Measurements from ENCODE around the gene BEAN1.

DNA sequence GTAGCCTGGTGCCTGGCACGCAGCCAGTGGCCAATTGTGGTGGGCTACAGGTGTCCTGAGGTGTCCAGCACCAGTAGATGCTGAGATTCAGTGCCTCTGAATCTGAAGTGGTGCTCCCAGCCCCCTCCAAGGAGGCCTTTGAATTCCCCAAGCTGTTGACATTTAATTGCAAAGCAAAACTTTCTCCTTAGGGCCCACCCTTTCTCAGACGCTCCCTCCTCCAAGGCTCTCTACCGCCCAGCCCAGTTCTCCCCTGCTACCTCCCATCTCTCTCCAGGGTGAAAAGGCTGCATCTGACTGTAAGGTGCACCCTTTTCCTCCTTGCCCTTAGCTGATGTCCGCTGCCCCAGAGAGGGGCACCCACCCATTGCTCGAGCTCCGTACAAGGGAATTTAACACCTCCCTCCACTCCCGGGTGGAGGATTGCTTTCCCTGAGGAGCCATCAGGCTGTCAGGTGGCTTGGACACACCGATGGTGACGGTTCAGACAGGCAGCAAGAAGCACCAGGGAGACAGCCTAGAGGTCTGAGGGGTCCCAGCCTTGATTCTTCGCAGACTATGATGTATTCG lies 1.7 kb downstream of the BEAN1 start:
- TF ChIP-seq, protein P1, sequence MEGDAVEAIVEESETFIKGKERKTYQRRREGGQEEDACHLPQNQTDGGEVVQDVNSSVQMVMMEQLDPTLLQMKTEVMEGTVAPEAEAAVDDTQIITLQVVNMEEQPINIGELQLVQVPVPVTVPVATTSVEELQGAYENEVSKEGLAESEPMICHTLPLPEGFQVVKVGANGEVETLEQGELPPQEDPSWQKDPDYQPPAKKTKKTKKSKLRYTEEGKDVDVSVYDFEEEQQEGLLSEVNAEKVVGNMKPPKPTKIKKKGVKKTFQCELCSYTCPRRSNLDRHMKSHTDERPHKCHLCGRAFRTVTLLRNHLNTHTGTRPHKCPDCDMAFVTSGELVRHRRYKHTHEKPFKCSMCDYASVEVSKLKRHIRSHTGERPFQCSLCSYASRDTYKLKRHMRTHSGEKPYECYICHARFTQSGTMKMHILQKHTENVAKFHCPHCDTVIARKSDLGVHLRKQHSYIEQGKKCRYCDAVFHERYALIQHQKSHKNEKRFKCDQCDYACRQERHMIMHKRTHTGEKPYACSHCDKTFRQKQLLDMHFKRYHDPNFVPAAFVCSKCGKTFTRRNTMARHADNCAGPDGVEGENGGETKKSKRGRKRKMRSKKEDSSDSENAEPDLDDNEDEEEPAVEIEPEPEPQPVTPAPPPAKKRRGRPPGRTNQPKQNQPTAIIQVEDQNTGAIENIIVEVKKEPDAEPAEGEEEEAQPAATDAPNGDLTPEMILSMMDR (conservative IDR thresholded peaks at IDR 0.05; ENCODE audit: low read depth, low read length) = no peak
- no peak for TF ChIP-seq EZH2 (IDR thresholded peaks at IDR 0.05; ENCODE audit: low read length, unreplicated experiment)

Measured in PC-3 (cell line).